Endothelial cell of hepatic sinusoid (primary cell): ENCODE data around the gene STK26.
"Not testable (repeated sequence)": the region's sequence is repeated elsewhere in the genome, so short reads cannot be mapped to it uniquely, and the experiment has no call there.

Experiments
- in situ Hi-C: cut with HindIII; loops from 2 replicates; pipeline ENCODE4 v1.10.0; 2017; ENCODE audit warnings: low sequenced_read_pairs

The STK26 gene

DNA sequence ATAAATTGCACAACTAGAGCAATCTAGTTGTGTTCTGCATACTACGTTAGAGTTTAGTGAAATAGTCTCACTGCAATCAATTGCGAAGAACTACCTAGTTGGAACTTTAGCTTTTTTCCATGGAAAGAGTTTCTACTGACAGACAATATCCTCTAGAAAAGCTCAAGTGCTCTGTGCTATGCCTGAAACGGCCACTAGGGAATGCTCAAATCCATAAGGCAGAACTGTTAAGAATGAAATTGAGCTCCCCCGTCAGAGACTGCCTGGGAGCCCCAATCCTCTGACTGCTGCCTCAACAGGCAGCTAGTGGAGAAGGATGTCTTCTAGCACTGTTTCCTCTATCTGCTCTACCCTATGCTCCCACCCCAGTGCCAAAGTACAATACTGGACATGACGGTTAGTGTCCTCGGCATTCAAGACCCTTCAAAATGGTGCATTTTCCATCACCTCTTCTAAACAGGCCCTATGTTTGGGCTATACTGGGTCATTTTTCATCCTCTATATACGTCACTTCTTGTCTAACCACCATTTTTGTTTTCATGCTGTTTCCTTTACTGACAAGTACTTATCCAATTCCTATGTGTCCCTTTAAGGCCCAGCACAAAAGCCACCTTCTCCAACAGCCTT lies 69.5 kb downstream of the STK26 start:
- in situ Hi-C loops = no loop called here

DNA sequence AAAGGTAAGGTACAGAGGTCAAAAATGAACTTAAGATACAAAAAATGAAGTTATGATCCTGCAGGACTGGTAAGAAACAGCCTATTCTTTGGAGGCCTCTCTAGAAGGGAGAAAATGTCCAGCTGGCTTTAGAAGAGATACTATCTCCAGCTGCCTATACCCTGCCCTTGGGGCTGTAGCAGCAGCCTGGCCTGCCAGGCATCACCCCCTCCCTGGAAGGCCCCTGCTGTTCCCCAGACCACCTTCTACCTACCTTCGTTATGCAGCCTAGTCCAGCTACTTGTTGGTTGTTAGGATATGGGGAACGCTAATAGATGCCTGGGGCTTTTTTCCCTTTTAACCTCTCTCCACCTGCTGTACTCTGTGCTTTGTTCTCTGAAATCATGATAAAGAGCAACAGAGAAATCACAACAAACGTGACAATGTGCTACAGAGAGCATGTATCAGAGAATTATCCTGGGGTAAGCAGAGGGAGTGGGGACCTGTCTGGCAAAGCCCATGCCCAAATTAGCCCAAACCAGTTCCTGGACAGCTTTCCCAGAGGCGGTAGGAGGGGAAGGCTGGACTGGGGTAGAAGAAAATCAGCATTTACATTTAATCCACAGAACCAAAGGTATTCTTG lies 70.2 kb downstream of the STK26 start:
- in situ Hi-C loops = no loop called here

DNA sequence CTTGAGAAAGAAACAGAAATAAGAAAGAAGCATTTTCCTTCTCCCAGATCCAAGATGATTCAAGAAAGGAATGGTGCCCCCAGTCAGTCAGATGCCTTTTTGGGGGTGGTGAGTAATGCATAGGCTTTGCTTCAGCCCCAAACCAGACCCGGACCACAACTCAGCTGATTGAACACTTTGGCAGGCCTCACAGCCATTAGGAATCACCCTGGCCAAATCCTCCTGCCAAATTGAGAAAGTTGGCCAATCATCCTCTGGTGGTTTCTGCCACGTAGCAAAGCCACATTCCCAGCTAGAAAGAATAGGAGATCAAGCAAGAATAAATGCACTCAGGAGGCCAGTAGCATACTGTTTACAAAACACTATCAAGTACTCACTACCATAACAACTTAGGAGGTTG lies 71.1 kb downstream of the STK26 start:
- in situ Hi-C loops = no loop called here

DNA sequence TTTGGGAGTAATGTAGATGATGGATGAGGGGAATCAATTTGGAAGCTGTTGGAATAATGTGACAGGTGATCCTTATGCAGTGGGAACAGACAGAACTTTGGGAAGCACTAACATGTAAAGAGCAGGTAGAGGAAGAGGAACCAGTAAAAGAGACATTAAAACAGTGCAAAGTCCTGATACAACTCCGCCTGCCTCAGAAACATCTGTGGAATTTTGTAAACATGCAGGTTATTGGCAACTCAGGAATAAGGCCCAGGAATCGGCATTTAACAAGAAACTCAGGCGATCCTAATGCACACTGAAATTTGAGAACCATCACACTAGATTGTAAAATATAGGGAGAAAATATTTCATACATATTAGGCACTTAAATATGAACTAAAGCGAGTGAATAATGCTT lies 75.6 kb downstream of the STK26 start:
- in situ Hi-C loops = not testable (repeated sequence)

DNA sequence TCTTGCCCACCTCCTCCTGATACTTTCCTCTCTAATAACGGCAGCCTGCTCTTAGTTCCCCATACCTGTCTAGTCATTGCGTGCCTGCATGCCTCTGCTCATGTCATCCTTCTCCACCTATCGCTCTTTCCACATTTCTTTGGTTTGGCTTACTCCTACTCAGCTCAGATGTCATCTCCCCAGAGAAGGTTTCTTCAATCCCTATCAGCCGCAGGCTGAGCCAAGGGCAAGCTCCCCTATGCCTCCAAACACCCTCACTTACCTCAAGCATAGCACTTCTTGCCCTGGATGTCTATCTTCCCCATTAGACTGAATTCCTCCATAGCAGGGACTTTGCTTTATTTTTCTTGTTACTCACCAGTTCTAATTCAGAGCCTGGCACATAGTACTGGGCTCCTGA lies 78.1 kb downstream of the STK26 start:
- in situ Hi-C loops = no loop called here

DNA sequence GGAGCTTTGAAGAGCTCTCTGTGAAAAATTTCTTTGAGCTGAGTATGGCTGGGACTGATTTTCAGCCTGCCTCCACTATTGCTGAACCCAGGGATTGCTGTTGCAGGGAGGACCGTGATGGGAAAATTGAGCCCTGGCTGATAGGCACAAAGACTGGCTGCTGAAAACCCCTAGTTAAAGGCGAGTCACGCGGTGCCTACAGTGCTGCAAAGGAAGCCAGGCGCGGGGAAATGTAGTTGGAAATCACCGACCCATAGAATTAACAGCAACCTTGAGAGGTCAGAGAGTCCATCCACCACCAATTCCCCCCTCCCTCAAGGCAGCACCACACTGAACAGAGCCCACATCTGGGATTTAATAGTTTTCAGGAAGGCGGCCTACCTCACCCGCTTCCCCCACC lies 78.7 kb downstream of the STK26 start:
- in situ Hi-C loops = no loop called here

DNA sequence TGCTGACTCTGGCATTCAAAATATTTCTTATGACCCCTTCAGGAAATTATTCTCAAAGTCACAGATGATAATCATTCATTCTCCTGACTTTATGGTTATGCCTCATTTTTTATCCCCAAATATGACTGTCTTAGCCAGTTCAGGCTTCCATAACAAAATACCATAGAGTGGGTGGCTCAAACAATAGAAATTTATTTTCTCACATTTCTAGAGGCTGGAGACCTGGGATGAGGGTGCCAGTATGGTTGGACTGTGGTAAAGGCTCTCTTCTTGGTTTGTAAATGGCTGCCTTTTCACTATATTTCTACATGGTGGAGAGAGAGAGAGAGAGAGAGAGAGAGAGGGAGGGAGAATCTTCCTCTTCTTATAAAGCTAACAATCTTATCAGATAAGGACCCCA lies 84.2 kb downstream of the STK26 start:
- in situ Hi-C loops = no loop called here

DNA sequence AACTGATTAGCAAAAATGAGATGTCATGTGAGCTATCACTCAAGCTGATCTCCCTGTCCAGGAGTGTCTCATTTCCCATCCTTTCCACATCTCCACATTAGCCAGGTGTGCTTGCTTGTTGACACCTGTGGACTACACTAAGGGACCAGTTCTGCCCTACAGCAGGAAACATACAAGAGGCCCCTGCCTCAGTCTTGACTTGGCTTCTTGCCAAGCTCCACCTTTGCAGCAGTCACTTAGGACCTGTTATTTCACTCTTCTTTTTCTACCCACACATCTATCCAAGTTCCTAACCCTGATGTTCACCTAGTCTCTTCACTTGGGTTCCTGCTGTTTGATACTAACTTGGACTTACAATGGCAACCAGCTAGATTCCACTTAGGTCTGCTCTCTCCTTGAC lies 91.5 kb downstream of the STK26 start:
- in situ Hi-C loops = no loop called here

DNA sequence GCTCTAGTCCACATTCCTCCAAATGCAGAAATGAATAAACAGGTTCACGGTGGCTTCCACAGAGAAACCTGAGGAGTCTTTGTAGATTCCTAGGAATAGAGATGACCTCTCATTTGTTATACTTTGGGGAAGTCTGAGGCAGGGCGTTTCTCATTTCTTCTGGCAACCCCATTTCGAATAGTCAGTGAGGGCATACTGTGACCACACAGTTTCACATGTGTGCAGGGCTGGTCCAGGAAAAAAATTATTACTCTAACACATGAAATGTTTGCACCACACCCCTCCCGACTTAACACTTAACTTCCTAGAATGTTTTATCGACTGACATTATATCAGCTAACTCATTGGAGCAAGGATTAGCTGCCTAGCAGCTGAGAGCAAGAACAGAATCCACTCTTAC lies 92.7 kb downstream of the STK26 start:
- in situ Hi-C loops = no loop called here

DNA sequence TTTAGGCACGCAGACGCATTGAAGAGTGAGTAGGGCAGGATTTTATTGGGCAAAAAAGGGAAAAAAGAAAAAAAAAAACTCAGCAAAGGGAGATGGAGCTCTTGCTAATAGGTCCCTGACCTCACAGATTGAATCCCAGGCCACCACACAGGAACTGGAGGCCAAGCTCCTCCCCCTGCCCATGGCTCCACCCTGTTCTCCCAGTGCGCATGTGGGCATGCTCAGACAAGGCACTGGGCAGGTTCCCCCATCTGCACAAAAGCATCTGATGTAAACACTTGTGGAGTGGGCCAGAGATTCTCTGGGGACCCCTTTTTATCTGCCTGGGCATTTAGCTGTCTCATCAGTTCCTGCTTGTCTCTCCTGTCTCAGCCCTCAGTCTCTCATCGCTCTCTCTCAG lies 95.3 kb downstream of the STK26 start:
- in situ Hi-C loops = no loop called here

DNA sequence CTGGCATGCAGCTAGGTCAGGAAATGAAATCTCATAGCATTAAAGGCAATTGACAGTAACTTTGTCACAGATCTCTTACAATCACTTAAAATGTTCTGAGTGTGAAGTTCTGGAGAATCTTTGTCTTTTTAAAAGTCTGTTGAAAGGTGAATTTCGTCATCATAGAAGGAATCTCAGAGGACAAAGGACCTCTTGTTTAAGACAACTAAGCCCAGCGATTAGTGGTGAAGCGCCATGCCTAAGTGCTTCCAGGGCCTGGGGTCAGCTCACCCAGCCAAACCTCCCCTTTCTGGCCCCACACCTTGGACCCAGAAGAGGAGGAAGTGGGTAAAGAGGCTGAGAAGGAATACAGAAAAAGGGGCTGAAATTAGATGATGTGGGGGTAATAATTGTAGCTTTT lies 96.2 kb downstream of the STK26 start:
- in situ Hi-C loops = no loop called here

DNA sequence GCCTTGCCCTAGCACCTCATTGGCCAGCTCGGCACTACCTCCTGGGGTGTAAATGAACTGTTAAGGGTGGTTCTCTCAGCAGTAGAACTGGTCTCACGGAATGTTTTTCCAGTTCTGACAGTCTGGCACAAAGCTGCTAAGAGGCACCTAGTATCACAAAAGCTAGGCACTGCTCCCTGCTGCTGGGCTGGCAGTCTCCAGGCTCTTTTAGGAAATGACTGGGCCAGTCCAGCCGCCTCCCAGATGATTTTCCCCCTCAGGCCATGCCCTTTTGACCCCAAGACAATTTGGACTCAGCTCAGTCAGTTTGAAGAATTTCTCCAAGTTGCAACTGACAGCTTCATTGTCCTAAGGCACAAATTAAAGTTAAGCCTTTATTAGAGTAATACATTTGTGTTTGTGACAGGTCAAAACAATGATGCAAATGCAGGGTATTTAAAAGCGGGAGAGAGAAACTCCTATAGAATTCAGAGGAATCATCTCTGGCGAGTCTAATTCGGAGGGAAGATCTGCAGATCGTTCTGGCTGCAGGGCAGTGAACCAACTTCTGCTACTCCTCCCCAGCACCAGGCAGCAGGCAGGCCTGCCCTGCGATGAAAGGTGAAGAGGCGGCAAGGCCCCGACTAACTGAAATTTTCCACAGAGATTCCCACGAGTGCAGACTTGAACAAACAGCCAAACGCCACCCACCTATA lies 96.9 kb downstream of the STK26 start:
- in situ Hi-C loops = no loop called here

DNA sequence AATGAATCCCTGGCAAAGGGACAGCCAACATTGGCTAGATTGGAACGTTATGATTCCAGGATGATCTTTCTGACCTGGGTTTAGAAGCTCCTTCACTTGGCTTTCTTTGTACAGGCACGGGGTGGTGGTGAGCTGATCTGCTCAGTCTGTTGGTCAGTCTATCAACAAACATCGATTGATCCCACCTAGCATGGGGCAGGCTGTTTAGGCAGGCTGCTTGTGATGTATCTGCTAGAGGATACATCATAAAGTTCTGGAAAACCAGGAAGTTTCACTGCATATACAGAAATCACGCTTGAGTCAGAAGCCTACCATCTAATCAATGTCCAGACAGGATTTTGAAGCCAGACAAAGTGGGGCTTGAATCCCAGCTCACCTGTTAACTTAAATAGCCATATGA lies 97.8 kb downstream of the STK26 start:
- in situ Hi-C loops = no loop called here
